ENCODE data around the gene HSD17B12. TPM values are rescaled to one million over a fixed set of nuclear protein-coding genes. Genes with fewer than 3 reads are reported as not detected.

The HSD17B12 gene
- total and polyA plus RNA-seq, 2 of the 8 experiments (the other 6 are each of a cell fraction or from before 2014, with no cell fraction given): 46.0 to 121 TPM

GRCh38 chr11:43644621-43645299 lies 35.8 kb upstream of the HSD17B12 start:
- H3K4me3 ChIP-seq (ENCODE audit: extremely low read depth in 1 of 4, insufficient read depth in 2 of 4, low read depth in 3 of 4, low read length in 4 of 4): peak overlapping the region; percentile 90 to 98 (median 93)
- no peak overlapping the region for H2BK120ac ChIP-seq (replicated peaks; ENCODE audit: low read depth, low read length)
- WGBS, 2 experiments (ENCODE audit: extremely low coverage in 1 of 2, insufficient coverage in 1 of 2, insufficient read length in 1 of 2, insufficient replicate concordance in 2 of 2, low coverage in 1 of 2, low lambda C conversion rate in 2 of 2, missing lambda C conversion rate in 1 of 2): 34% methylated on average over 7 of the region's 7 CpGs; no CpG with 5 or more reads in 1 of the 2 experiments
- peaks cover 10% of the 10 kb centered on the region; the same call in 1 of the 2 replicates for H3K79me1 ChIP-seq (ENCODE audit: low read depth, low read length)
- no peak overlapping the region for H3K23ac ChIP-seq (ENCODE audit: insufficient read length)
- H2AK5ac ChIP-seq (ENCODE audit: low read depth, low read length): no peak overlapping the region
- H3K9me3 ChIP-seq (ENCODE audit: insufficient read depth in 2 of 2, low read depth in 1 of 2, low read length in 1 of 2): no peaks in the 10 kb centered on the region
- H3K18ac ChIP-seq (ENCODE audit: extremely low read depth, low read length): no peak overlapping the region
- H3K14ac ChIP-seq (ENCODE audit: insufficient read length): no peak overlapping the region
- H2BK15ac ChIP-seq (ENCODE audit: low read length): no peak overlapping the region
- DNase-seq (ENCODE audit: low read depth in 1 of 2, low spot score in 2 of 2) (no peak), FAIRE-seq (no peak)
- peak overlapping the region; percentile 45 to 96 (median 82) for H3K9ac ChIP-seq (replicated peaks in 1 of 4; ENCODE audit: extremely low read depth in 1 of 4, low read depth in 3 of 4, low read length in 3 of 4)
- no peak overlapping the region for H2BK20ac ChIP-seq (ENCODE audit: low read length)
- CTCF ChIA-PET (ENCODE audit: partially characterized antibody): interaction anchor here (1.0 kb wide), 1 partner anchor 59 kb away, joined by 3 read pairs; no protein-coding TSS in a partner anchor
- H4K91ac ChIP-seq (replicated peaks; ENCODE audit: insufficient read length, low read length): no peak overlapping the region
- peaks cover 5% of the 10 kb centered on the region for H3K23me2 ChIP-seq (ENCODE audit: low read depth, low read length)
- POLR2A ChIA-PET (ENCODE audit: partially characterized antibody): interaction anchor here (0.6 to 1.1 kb wide), 2 partner anchors 7 to 23 kb away, joined by 3 to 4 read pairs; no protein-coding TSS in a partner anchor
- H3K79me2 ChIP-seq (ENCODE audit: control insufficient read depth in 1 of 2, insufficient read depth in 2 of 2, low read length in 2 of 2): peaks cover 9 to 20% of the 10 kb centered on the region in 2 experiments
- peak overlapping the region; percentile 55; the same call in 1 of the 2 replicates for H2BK5ac ChIP-seq (ENCODE audit: low read depth, low read length)
- no peak overlapping the region for H2BK12ac ChIP-seq (ENCODE audit: low read depth, low read length)
- H3K56ac ChIP-seq (replicated peaks; ENCODE audit: insufficient read length, low read depth, low read length): no peak overlapping the region
- H3K4me1 ChIP-seq (replicated peaks in 1 of 4; ENCODE audit: control insufficient read depth in 3 of 4, insufficient read depth in 4 of 4, low read length in 3 of 4): peaks cover 0 to 4% (median 0%) of the 10 kb centered on the region in 4 experiments; a peak in 3 of 7 replicates
- H4K5ac ChIP-seq (ENCODE audit: insufficient read length, low read depth, low read length): no peak overlapping the region
- no peaks in the 10 kb centered on the region for H3K27me3 ChIP-seq (replicated peaks in 1 of 4; ENCODE audit: control insufficient read depth in 3 of 4, extremely low read depth in 1 of 4, insufficient read depth in 3 of 4, low read length in 3 of 4)
- H2AFZ ChIP-seq (ENCODE audit: low read length): peak overlapping the region; percentile 97; the same call in 1 of the 2 replicates
- peak overlapping the region; percentile 93 to 98 for H3K4me2 ChIP-seq (ENCODE audit: insufficient read depth in 1 of 2, low read depth in 2 of 2, low read length in 2 of 2)
- H4K20me1 ChIP-seq (replicated peaks in 1 of 2; ENCODE audit: control insufficient read depth in 1 of 2, insufficient read depth in 2 of 2, low read length in 2 of 2): no peaks in the 10 kb centered on the region
- H3K27ac ChIP-seq (ENCODE audit: low read depth, low read length): 0 out of 2 replicates have a peak overlapping the region, but pooled peaks have one; percentile 66
- no peaks in the 10 kb centered on the region for H3K36me3 ChIP-seq (ENCODE audit: control insufficient read depth in 2 of 4, insufficient read depth in 4 of 4, low read length in 3 of 4)
- H3K4ac ChIP-seq (replicated peaks; ENCODE audit: insufficient read length, low read depth, low read length): no peak overlapping the region
- peak overlapping the region; percentile 45; the same call in 1 of the 2 replicates for H4K8ac ChIP-seq (ENCODE audit: extremely low read depth, insufficient read depth, low read length)
- no peak for TF ChIP-seq SUZ12 (IDR thresholded peaks at IDR 0.05; ENCODE audit: low read length)
- TF ChIP-seq FOSL1 (IDR thresholded peaks at IDR 0.05; ENCODE audit: insufficient read depth, low read depth, low read length): no peak
- no peak for TF ChIP-seq TCF12 (IDR thresholded peaks at IDR 0.05; ENCODE audit: low read depth, low read length)
- TF ChIP-seq USF2 (IDR thresholded peaks at IDR 0.05; ENCODE audit: low read length): no peak
- TF ChIP-seq GTF2F1 (IDR thresholded peaks at IDR 0.05; ENCODE audit: borderline replicate concordance, low read depth, low read length): no peak
- no peak for TF ChIP-seq HDAC2 (IDR thresholded peaks at IDR 0.05; ENCODE audit: borderline replicate concordance in 1 of 2, low read depth in 2 of 2, low read length in 2 of 2)
- TF ChIP-seq SIN3A (conservative IDR thresholded peaks at IDR 0.05 in 1 of 2, IDR thresholded peaks at IDR 0.05 in 1 of 2; ENCODE audit: low read depth in 1 of 2, low read length in 2 of 2): no peak
- TF ChIP-seq ZNF274 (IDR thresholded peaks at IDR 0.05; ENCODE audit: borderline replicate concordance, extremely low read depth, low read length): no peak
- no peak for TF ChIP-seq NANOG (IDR thresholded peaks at IDR 0.05; ENCODE audit: insufficient read depth, low read depth, low read length, poor library complexity, severe bottlenecking)
- no peak for TF ChIP-seq TAF7 (optimal IDR thresholded peaks at IDR 0.05; ENCODE audit: borderline replicate concordance, low read depth, low read length)

All from H1 (cell line).